Testis (tissue), 3 donors: ENCODE results near the gene ALOX5AP. TPM values are rescaled to one million over a fixed set of nuclear protein-coding genes. Genes with fewer than 3 reads are reported as not detected.

ENCODE experiments used
- DNase-seq: peaks from one replicate; pipeline ENCODE4 v3.0.0-alpha.2; 2019
- H3K27ac ChIP-seq, 2 donors: fragments of 200-600 bp; sonication (generic); one replicate each; pipeline ENCODE4 v1.5.1; 2019
- H3K27me3 ChIP-seq: fragments of 200-600 bp; sonication (generic); one replicate; pipeline ENCODE4 v1.5.1; 2019
- H3K36me3 ChIP-seq: fragments of 200-600 bp; sonication (generic); one replicate; pipeline ENCODE4 v1.5.1; 2017; ENCODE audit warnings: low read depth; ENCODE audit errors: missing control alignments
- H3K4me1 ChIP-seq: fragments of 200-600 bp; sonication (generic); one replicate; pipeline ENCODE4 v1.5.1; 2019
- H3K4me3 ChIP-seq, 2 donors: fragments of 200-600 bp; sonication (generic); one replicate each; pipeline ENCODE4 v1.5.1; 2017 to 2019
- H3K9me3 ChIP-seq: fragments of 200-600 bp; sonication (generic); one replicate; pipeline ENCODE4 v1.5.1; 2017
- CTCF ChIP-seq, 3 experiments: fragments of 450-650 bp in 2 of 3; fragments of 200-600 bp in 1 of 3; sonication (generic) in 1 of 3; IDR thresholded peaks; one replicate each; pipeline ENCODE4 v1.5.1; 2016 to 2019; ENCODE audit warnings: antibody characterized with exemption in 3 of 3, mild to moderate bottlenecking in 2 of 3, moderate library complexity in 1 of 3
- POLR2A ChIP-seq: fragments of 450-650 bp; IDR thresholded peaks from one replicate; pipeline ENCODE4 v1.6.1; 2017; ENCODE audit warnings: antibody characterized with exemption, mild to moderate bottlenecking, moderate library complexity
- WGBS, 2 donors: methylation state at CpG; one replicate each; pipeline ENCODE4 v1.1.5; 2018; 5-methylcytosine and 5-hydroxymethylcytosine counted together
- intact Hi-C: fragments of 100-400 bp; cut with DNase I; formaldehyde crosslinking; loops from one replicate; pipeline ENCODE4 v1.15.1; 2023; ENCODE audit warnings: low total_unique reads
- polyA plus RNA-seq: library from polyadenylated mRNA; stranded (reverse); fragments of 350-450 nt; fragmentation: Illumina TruSeq; extraction: RNeasy Lipid Tissue Mini Kit (QIAGEN cat#74804); gene quantifications from one replicate; pipeline ENCODE4 v1.2.3, GENCODE V29; 2014; ENCODE audit warnings: low read depth, low replicate concordance; ENCODE audit not compliant: insufficient read depth
- total RNA-seq, 2 donors: library from RNA; depleted of rRNA; stranded (reverse); fragments of >200 nt; gene quantifications; one replicate each; pipeline ENCODE4 v1.2.3, GENCODE V29; 2016

Gene ALOX5AP
- total and polyA plus RNA-seq, 3 donors from 2014 or later = 2.5 to 13.4 (median 7.3) TPM

- 66 to 73% methylated on average over 6 of the region's 6 CpGs for WGBS, 2 donors
- no peak overlapping the region for H3K27ac ChIP-seq
- no peak for TF ChIP-seq CTCF (IDR thresholded peaks at IDR 0.05)
- no peak for TF ChIP-seq POLR2A
- H3K9me3 ChIP-seq = no peaks in the 10 kb centered on the region
- DNase-seq = no peak
- intact Hi-C loops = no loop called here
- H3K27me3 ChIP-seq = no peaks in the 10 kb centered on the region
- H3K4me1 ChIP-seq = peaks cover 39% of the 10 kb centered on the region
- no peaks in the 10 kb centered on the region for H3K36me3 ChIP-seq
- H3K4me3 ChIP-seq = no peak overlapping the region
Observed at GRCh38 chr13:30742901-30743300, 7.6 kb downstream of the ALOX5AP start.

GRCh38 chr13:30743319-30744055 is 8.1 kb downstream of the ALOX5AP start:
- TF ChIP-seq POLR2A (no peak), CTCF (IDR thresholded peaks at IDR 0.05) (no peak)

GRCh38 chr13:30744056-30744680 is 8.8 kb downstream of the ALOX5AP start:
- 69 to 75% methylated on average over 7 of the region's 7 CpGs for WGBS, 2 donors
- intact Hi-C loops = no loop called here
- DNase-seq = no peak

More at GRCh38 chr13:30743319-30744055, 8.1 kb downstream of the ALOX5AP start:
- peaks cover 39% of the 10 kb centered on the region for H3K4me1 ChIP-seq
- no peaks in the 10 kb centered on the region for H3K27me3 ChIP-seq
- peak; percentile 71 for DNase-seq
- H3K9me3 ChIP-seq = no peaks in the 10 kb centered on the region
- WGBS, 2 donors = 40 to 68% methylated on average over 4 of the region's 4 CpGs
- intact Hi-C loops = no loop called here
- H3K36me3 ChIP-seq = no peaks in the 10 kb centered on the region
- H3K27ac ChIP-seq = peak overlapping the region; percentile 25 to 48
- no peak overlapping the region for H3K4me3 ChIP-seq

GRCh38 chr13:30744681-30745077 is 9.3 kb downstream of the ALOX5AP start:
- H3K27ac ChIP-seq = no peak overlapping the region
- WGBS, 2 donors = 87 to 90% methylated on average over 4 of the region's 4 CpGs
- intact Hi-C loops = no loop called here
- H3K9me3 ChIP-seq = no peaks in the 10 kb centered on the region
- peaks cover 39% of the 10 kb centered on the region for H3K4me1 ChIP-seq
- no peak for DNase-seq
- H3K27me3 ChIP-seq = no peaks in the 10 kb centered on the region
- H3K36me3 ChIP-seq = no peaks in the 10 kb centered on the region
- H3K4me3 ChIP-seq = no peak overlapping the region
- TF ChIP-seq POLR2A = no peak
- no peak for TF ChIP-seq CTCF (IDR thresholded peaks at IDR 0.05)

More at GRCh38 chr13:30744056-30744680, 8.8 kb downstream of the ALOX5AP start:
- Histone ChIP-seq H3K9me3 (no peaks in the 10 kb centered on the region), H3K4me1 (peaks cover 39% of the 10 kb centered on the region), H3K36me3 (no peaks in the 10 kb centered on the region), H3K4me3 (no peak overlapping the region), H3K27ac (peak overlapping the region; percentile 25 to 48), H3K27me3 (no peaks in the 10 kb centered on the region)
- TF ChIP-seq CTCF (IDR thresholded peaks at IDR 0.05) (no peak), POLR2A (no peak)
